HEK293T (cell line): Measurements from ENCODE around the gene LYPD8.

Source experiments
- BHLHE40 ChIP-seq: fragments of 450-650 bp; IDR thresholded peaks from 2 replicates; pipeline ENCODE4 v1.6.1; 2016; ENCODE audit warnings: mild to moderate bottlenecking, moderate library complexity, borderline replicate concordance
- ELF4 ChIP-seq: fragments of 450-650 bp; IDR thresholded peaks from 2 replicates; pipeline ENCODE4 v1.6.1; 2017; ENCODE audit warnings: antibody characterized with exemption
- FOXM1 ChIP-seq: fragments of 450-650 bp; IDR thresholded peaks from 2 replicates; pipeline ENCODE4 v1.6.1; 2017; ENCODE audit warnings: mild to moderate bottlenecking, borderline replicate concordance
- LEF1 ChIP-seq: fragments of 450-650 bp; IDR thresholded peaks from 2 replicates; pipeline ENCODE4 v1.6.1; 2017; ENCODE audit warnings: mild to moderate bottlenecking, borderline replicate concordance
- NFRKB ChIP-seq: fragments of 450-650 bp; IDR thresholded peaks from 2 replicates; pipeline ENCODE4 v1.6.1; 2016; ENCODE audit warnings: mild to moderate bottlenecking, moderate library complexity
- SUZ12 ChIP-seq: fragments of 450-650 bp; IDR thresholded peaks from 2 replicates; pipeline ENCODE4 v1.6.1; 2016; ENCODE audit warnings: mild to moderate bottlenecking
- TF ChIP-seq, protein P1 (sequence below): fragments of 450-650 bp; IDR thresholded peaks from 2 replicates; pipeline ENCODE4 v1.6.1; 2016

DNA sequence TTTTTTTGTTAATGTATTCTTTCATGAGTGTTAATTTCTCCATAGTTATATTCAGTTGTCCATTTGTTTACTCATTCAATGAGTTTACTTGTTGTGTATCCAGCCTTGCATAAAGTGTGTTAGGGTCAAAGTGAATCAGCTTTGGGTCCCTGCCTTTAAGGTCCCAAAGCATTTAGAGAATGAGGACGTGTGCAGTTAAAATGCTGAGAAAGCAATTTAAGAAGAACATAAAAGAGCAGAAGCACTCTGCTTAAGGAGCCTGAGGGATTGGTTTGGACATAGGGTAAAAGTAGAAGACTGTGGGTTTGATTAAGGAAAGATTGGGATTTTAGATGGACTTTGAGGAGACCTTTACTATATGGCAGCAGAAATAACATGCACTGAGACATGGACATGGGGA is 56.5 kb downstream of the LYPD8 start:
- no peak for TF ChIP-seq BHLHE40
- no peak for TF ChIP-seq FOXM1
- no peak for TF ChIP-seq NFRKB
- TF ChIP-seq, protein P1, sequence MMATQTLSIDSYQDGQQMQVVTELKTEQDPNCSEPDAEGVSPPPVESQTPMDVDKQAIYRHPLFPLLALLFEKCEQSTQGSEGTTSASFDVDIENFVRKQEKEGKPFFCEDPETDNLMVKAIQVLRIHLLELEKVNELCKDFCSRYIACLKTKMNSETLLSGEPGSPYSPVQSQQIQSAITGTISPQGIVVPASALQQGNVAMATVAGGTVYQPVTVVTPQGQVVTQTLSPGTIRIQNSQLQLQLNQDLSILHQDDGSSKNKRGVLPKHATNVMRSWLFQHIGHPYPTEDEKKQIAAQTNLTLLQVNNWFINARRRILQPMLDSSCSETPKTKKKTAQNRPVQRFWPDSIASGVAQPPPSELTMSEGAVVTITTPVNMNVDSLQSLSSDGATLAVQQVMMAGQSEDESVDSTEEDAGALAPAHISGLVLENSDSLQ, result no peak
- no peak for TF ChIP-seq SUZ12
- no peak for TF ChIP-seq LEF1
- no peak for TF ChIP-seq ELF4
